Mesendoderm (in vitro differentiated cells): ENCODE data around the gene TFR2.

ENCODE experiments used
- DNase-seq: peaks from one replicate; pipeline ENCODE4 v3.0.0; 2013
- H2AK5ac ChIP-seq: 2 replicates; pipeline ENCODE4 v1.6.1; 2013; ENCODE audit warnings: low read length, inconsistent platforms
- H2BK120ac ChIP-seq: 2 replicates; pipeline ENCODE4 v1.6.1; 2013; ENCODE audit warnings: low read depth, mild to moderate bottlenecking, low read length, moderate library complexity, mixed read lengths
- H2BK15ac ChIP-seq: replicated peaks from 2 replicates; pipeline ENCODE4 v1.6.1; 2013; ENCODE audit warnings: low read depth, mild to moderate bottlenecking, moderate library complexity
- H2BK5ac ChIP-seq: 2 replicates; pipeline ENCODE4 v1.6.1; 2013; ENCODE audit warnings: low read length, inconsistent platforms
- H3K18ac ChIP-seq: 2 replicates; pipeline ENCODE4 v1.6.1; 2013; ENCODE audit warnings: mild to moderate bottlenecking, low read length, mixed read lengths
- H3K23ac ChIP-seq: one replicate; pipeline ENCODE4 v1.6.1; 2013; ENCODE audit warnings: low read length
- H3K27ac ChIP-seq: 2 replicates; pipeline ENCODE4 v1.5.1; 2013; ENCODE audit warnings: low read depth, mild to moderate bottlenecking, inconsistent platforms, low read length, moderate library complexity
- H3K27me3 ChIP-seq: 2 replicates; pipeline ENCODE4 v1.6.1; 2013; ENCODE audit warnings: low read length, control low read depth, mild to moderate bottlenecking, inconsistent platforms; ENCODE audit not compliant: insufficient read depth, poor library complexity
- H3K36me3 ChIP-seq: 2 replicates; pipeline ENCODE4 v1.6.1; 2013; ENCODE audit warnings: low read length, inconsistent platforms; ENCODE audit not compliant: control insufficient read depth, insufficient read depth
- H3K4ac ChIP-seq: one replicate; pipeline ENCODE4 v1.6.1; 2013; ENCODE audit warnings: low read depth, mild to moderate bottlenecking, low read length, moderate library complexity
- H3K4me1 ChIP-seq: 2 replicates; pipeline ENCODE4 v1.6.1; 2013; ENCODE audit warnings: low read depth, low read length, inconsistent platforms; ENCODE audit not compliant: control insufficient read depth
- H3K4me2 ChIP-seq: 2 replicates; pipeline ENCODE4 v1.6.1; 2013; ENCODE audit warnings: low read length
- H3K4me3 ChIP-seq: 2 replicates; pipeline ENCODE4 v1.5.1; 2013; ENCODE audit warnings: mild to moderate bottlenecking, low read length
- H3K56ac ChIP-seq: one replicate; pipeline ENCODE4 v1.6.1; 2013; ENCODE audit warnings: low read length
- H3K79me1 ChIP-seq: 2 replicates; pipeline ENCODE4 v1.6.1; 2013; ENCODE audit warnings: low read length, inconsistent platforms
- H3K79me2 ChIP-seq: 2 replicates; pipeline ENCODE4 v1.6.1; 2013; ENCODE audit warnings: mild to moderate bottlenecking, low read length; ENCODE audit not compliant: control insufficient read depth, insufficient read depth
- H3K9ac ChIP-seq: 2 replicates; pipeline ENCODE4 v1.6.1; 2013; ENCODE audit warnings: low read length, inconsistent platforms
- H4K5ac ChIP-seq: one replicate; pipeline ENCODE4 v1.6.1; 2013; ENCODE audit warnings: low read length
- H4K8ac ChIP-seq: one replicate; pipeline ENCODE4 v1.6.1; 2013; ENCODE audit warnings: low read depth, mild to moderate bottlenecking, control low read depth, low read length, moderate library complexity
- WGBS: extraction: QIAGEN DNeasy Blood & Tissue Kit; methylation state at CpG from one replicate; pipeline ENCODE4 v1.1.7; 2013; ENCODE audit warnings: low lambda C conversion rate, missing lambda C conversion rate; ENCODE audit not compliant: insufficient coverage; ENCODE audit errors: extremely low coverage; 5-methylcytosine and 5-hydroxymethylcytosine counted together

Gene TFR2

GRCh38 chr7:100675581-100676350 lies 34.4 kb upstream of the TFR2 start:
- peak overlapping the region; percentile 56 for H3K4me3 ChIP-seq
- H3K79me2 ChIP-seq: peaks cover 4% of the 10 kb centered on the region
- no peak overlapping the region for H2BK120ac ChIP-seq
- peak overlapping the region; percentile 18 for H3K56ac ChIP-seq
- no peak overlapping the region for H2AK5ac ChIP-seq
- peaks cover 9% of the 10 kb centered on the region for H3K36me3 ChIP-seq
- no peaks in the 10 kb centered on the region for H3K27me3 ChIP-seq
- no peak overlapping the region for H4K8ac ChIP-seq
- peaks cover 5% of the 10 kb centered on the region for H3K79me1 ChIP-seq
- DNase-seq: peak; percentile 78
- H4K5ac ChIP-seq: no peak overlapping the region
- H3K4me2 ChIP-seq: peak overlapping the region; percentile 38
- H2BK5ac ChIP-seq: no peak overlapping the region
- no CpG with 5 or more reads among the region's 59 CpGs for WGBS
- no peaks in the 10 kb centered on the region for H3K4me1 ChIP-seq
- peak overlapping the region; percentile 46 for H3K9ac ChIP-seq
- H3K4ac ChIP-seq: peak overlapping the region; percentile 64
- H3K27ac ChIP-seq: no peak overlapping the region
- H3K18ac ChIP-seq: peak overlapping the region; percentile 16
- no peak overlapping the region for H2BK15ac ChIP-seq
- H3K23ac ChIP-seq: no peak overlapping the region

GRCh38 chr7:100675105-100675451 lies 33.7 kb upstream of the TFR2 start:
- Histone ChIP-seq H3K4ac (no peak overlapping the region), H2BK15ac (no peak overlapping the region), H3K79me1 (peaks cover 5% of the 10 kb centered on the region), H3K27ac (no peak overlapping the region), H3K4me2 (peak overlapping the region; percentile 97), H3K4me3 (peak overlapping the region; percentile 74), H2BK120ac (no peak overlapping the region), H2AK5ac (no peak overlapping the region), H3K9ac (peak overlapping the region; percentile 90), H3K23ac (no peak overlapping the region), H3K56ac (peak overlapping the region; percentile 94), H3K27me3 (no peaks in the 10 kb centered on the region), H2BK5ac (no peak overlapping the region), H3K18ac (no peak overlapping the region), H3K79me2 (peaks cover 4% of the 10 kb centered on the region), H4K8ac (no peak overlapping the region), H3K4me1 (no peaks in the 10 kb centered on the region), H3K36me3 (peaks cover 4% of the 10 kb centered on the region), H4K5ac (no peak overlapping the region)
- no CpG with 5 or more reads among the region's 46 CpGs for WGBS
- DNase-seq: no peak

GRCh38 chr7:100674411-100675104 lies 33.2 kb upstream of the TFR2 start:
- H2BK120ac ChIP-seq: peak overlapping the region; percentile 85
- no peak overlapping the region for H4K5ac ChIP-seq
- H3K27me3 ChIP-seq: no peaks in the 10 kb centered on the region
- H3K79me1 ChIP-seq: peaks cover 5% of the 10 kb centered on the region
- H2BK5ac ChIP-seq: no peak overlapping the region
- H3K23ac ChIP-seq: peak overlapping the region; percentile 45
- peaks cover 4% of the 10 kb centered on the region for H3K36me3 ChIP-seq
- H3K27ac ChIP-seq: no peak overlapping the region
- WGBS: no CpG with 5 or more reads among the region's 43 CpGs
- peak overlapping the region; percentile 95 for H3K18ac ChIP-seq
- no peaks in the 10 kb centered on the region for H3K4me1 ChIP-seq
- DNase-seq: peak; percentile 49
- H2BK15ac ChIP-seq: no peak overlapping the region
- peak overlapping the region; percentile 94 for H3K56ac ChIP-seq
- no peak overlapping the region for H2AK5ac ChIP-seq
- H4K8ac ChIP-seq: no peak overlapping the region
- H3K4ac ChIP-seq: peak overlapping the region; percentile 95
- peaks cover 4% of the 10 kb centered on the region for H3K79me2 ChIP-seq
- H3K9ac ChIP-seq: peak overlapping the region; percentile 90
- peak overlapping the region; percentile 74 for H3K4me3 ChIP-seq
- H3K4me2 ChIP-seq: peak overlapping the region; percentile 97

- H3K79me1 ChIP-seq: peaks cover 5% of the 10 kb centered on the region
- H3K4me2 ChIP-seq: peak overlapping the region; percentile 97
- H2BK15ac ChIP-seq: no peak overlapping the region
- no peaks in the 10 kb centered on the region for H3K4me1 ChIP-seq
- no peak for DNase-seq
- peak overlapping the region; percentile 85 for H2BK120ac ChIP-seq
- H4K5ac ChIP-seq: no peak overlapping the region
- peak overlapping the region; percentile 95 for H3K4ac ChIP-seq
- peak overlapping the region; percentile 90 for H3K9ac ChIP-seq
- H2BK5ac ChIP-seq: no peak overlapping the region
- peaks cover 4% of the 10 kb centered on the region for H3K79me2 ChIP-seq
- H3K36me3 ChIP-seq: peaks cover 3% of the 10 kb centered on the region
- H3K56ac ChIP-seq: peak overlapping the region; percentile 94
- no peaks in the 10 kb centered on the region for H3K27me3 ChIP-seq
- peak overlapping the region; percentile 96 for H4K8ac ChIP-seq
- H3K18ac ChIP-seq: peak overlapping the region; percentile 95
- no peak overlapping the region for H3K23ac ChIP-seq
- H2AK5ac ChIP-seq: no peak overlapping the region
- WGBS: no CpG with 5 or more reads among the region's 34 CpGs
- H3K27ac ChIP-seq: peak overlapping the region; percentile 16
- H3K4me3 ChIP-seq: peak overlapping the region; percentile 74
Observed at GRCh38 chr7:100673942-100674410, 32.6 kb upstream of the TFR2 start.

- H3K9ac ChIP-seq: peak within 1 kb of the TSS; percentile 90
- peak within 1 kb of the TSS; percentile 95 for H3K4ac ChIP-seq
- H3K79me2 ChIP-seq: peaks cover 4% of the 10 kb centered on the region
- peak within 1 kb of the TSS; percentile 45 for H3K23ac ChIP-seq
- no CpG with 5 or more reads among the region's 65 CpGs for WGBS
- H3K79me1 ChIP-seq: peaks cover 5% of the 10 kb centered on the region
- H4K8ac ChIP-seq: peak within 1 kb of the TSS; percentile 96
- no peaks in the 10 kb centered on the region for H3K27me3 ChIP-seq
- peak within 1 kb of the TSS; percentile 73 for H2BK5ac ChIP-seq
- peak within 1 kb of the TSS; percentile 94 for H3K56ac ChIP-seq
- peak within 1 kb of the TSS; percentile 78 for H3K27ac ChIP-seq
- no peak within 1 kb of the TSS for H4K5ac ChIP-seq
- H2BK120ac ChIP-seq: peak within 1 kb of the TSS; percentile 85
- H3K4me2 ChIP-seq: peak within 1 kb of the TSS; percentile 97
- H3K36me3 ChIP-seq: peaks cover 1% of the 10 kb centered on the region
- H2AK5ac ChIP-seq: no peak within 1 kb of the TSS
- H3K18ac ChIP-seq: peak within 1 kb of the TSS; percentile 95
- H3K4me3 ChIP-seq: peak within 1 kb of the TSS; percentile 74
- no peaks in the 10 kb centered on the region for H3K4me1 ChIP-seq
- DNase-seq: peak; percentile 99
- H2BK15ac ChIP-seq: no peak within 1 kb of the TSS
Observed at GRCh38 chr7:100673302-100673941, 32.1 kb upstream of the TFR2 start, which contains the start of gene GNB2. Gene GNB2, plus strand, starts transcription at chr7:100673740. Its CDS starts 2,526 bp downstream, at chr7:100676266.
